Measurements from ENCODE around the gene GOLGA8S. TPM values are rescaled to one million over a fixed set of nuclear protein-coding genes. Genes with fewer than 3 reads are reported as not detected.
"Not testable (repeated sequence)": the region's sequence is repeated elsewhere in the genome, so short reads cannot be mapped to it uniquely, and the experiment has no call there.

The GOLGA8S gene
- total and polyA plus RNA-seq, 10 of the 15 experiments (the other 5 are each of a cell fraction or from before 2014, with no cell fraction given): 0.01 to 0.04 (median 0.03) TPM; not detected in 7

DNA sequence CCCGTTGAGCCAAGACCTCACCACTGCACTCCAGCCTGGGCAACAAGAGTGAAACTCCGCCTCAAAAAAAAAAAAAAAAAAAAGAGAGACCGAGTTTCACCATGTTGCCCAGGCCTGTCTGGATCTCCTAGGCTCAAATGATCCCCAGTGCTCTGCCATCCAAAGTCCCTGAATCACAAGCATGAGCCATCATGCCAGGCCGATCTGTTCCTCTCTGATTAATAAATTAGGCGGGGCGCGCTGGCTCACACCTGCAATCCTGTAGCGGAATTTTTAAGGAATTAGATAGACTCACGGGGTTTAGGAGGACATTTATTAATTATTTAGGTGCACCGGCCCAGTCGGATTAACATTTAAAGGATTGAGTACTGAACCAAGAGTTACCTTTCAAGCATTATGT is 19.7 kb downstream of the GOLGA8S start:
- H3K27ac ChIP-seq (ENCODE audit: control insufficient read depth, insufficient read depth); BruUV-seq (replicated peaks); H3K4me2 ChIP-seq (ENCODE audit: control insufficient read depth, insufficient read depth); H4K20me1 ChIP-seq (ENCODE audit: control insufficient read depth, insufficient read depth); H2AFZ ChIP-seq (ENCODE audit: control insufficient read depth, low read depth, low read length); POLR2A ChIA-PET; H3K9ac ChIP-seq (ENCODE audit: control insufficient read depth, insufficient read depth, low read length); ATAC-seq; H3K4me1 ChIP-seq (ENCODE audit: control insufficient read depth, insufficient read depth, low read length); FAIRE-seq; H3K9me3 ChIP-seq (replicated peaks; ENCODE audit: control insufficient read depth, insufficient read depth, low read length); DNase-seq (ENCODE audit: low read depth, low spot score); H3K79me2 ChIP-seq (ENCODE audit: control insufficient read depth, insufficient read depth, low read length); RAD21 ChIA-PET (ENCODE audit: unreplicated experiment); in situ Hi-C loops (cut with MboI); CTCF ChIA-PET; H3K27me3 ChIP-seq (replicated peaks in 1 of 2; ENCODE audit: control insufficient read depth in 2 of 2, insufficient read depth in 2 of 2, low read length in 1 of 2); H3K36me3 ChIP-seq (ENCODE audit: control insufficient read depth in 2 of 2, insufficient read depth in 2 of 2, low read length in 1 of 2); SMC1A ChIA-PET (ENCODE audit: uncharacterized antibody, unreplicated experiment); H3K4me3 ChIP-seq; intact Hi-C loops (cut with micrococcal nuclease; ENCODE audit: unreplicated experiment): not testable (repeated sequence)
- WGBS (ENCODE audit: insufficient coverage, insufficient replicate concordance, low lambda C conversion rate, missing lambda C conversion rate): 67% methylated on average over 9 of the region's 11 CpGs

DNA sequence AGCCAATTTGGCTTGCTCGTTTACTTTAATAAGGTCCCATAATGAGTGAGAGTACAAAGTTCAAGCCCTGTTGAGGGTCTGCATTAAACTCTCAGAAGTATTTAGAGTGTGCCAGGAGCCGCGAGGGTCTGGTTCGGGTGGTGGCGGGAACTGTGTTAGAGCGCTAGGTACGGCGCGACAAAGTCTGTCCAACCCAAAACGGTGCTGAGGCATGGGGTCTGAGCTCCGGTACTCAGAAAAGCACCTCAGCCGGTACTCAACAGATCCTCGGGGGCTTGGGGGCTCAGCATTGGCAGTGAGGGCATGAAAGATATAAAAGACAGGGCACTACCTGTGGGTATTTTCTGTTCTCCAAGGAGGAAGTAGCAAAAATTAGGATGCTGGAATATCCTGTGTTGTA is 24.4 kb downstream of the GOLGA8S start:
- H3K27ac ChIP-seq (ENCODE audit: control insufficient read depth, insufficient read depth); H3K4me2 ChIP-seq (ENCODE audit: control insufficient read depth, insufficient read depth); intact Hi-C loops (cut with micrococcal nuclease; ENCODE audit: unreplicated experiment); CTCF ChIA-PET; H3K9me3 ChIP-seq (replicated peaks; ENCODE audit: control insufficient read depth, insufficient read depth, low read length); SMC1A ChIA-PET (ENCODE audit: uncharacterized antibody, unreplicated experiment); H3K4me3 ChIP-seq; POLR2A ChIA-PET; H3K36me3 ChIP-seq (ENCODE audit: control insufficient read depth in 2 of 2, insufficient read depth in 2 of 2, low read length in 1 of 2); DNase-seq (ENCODE audit: low read depth, low spot score); RAD21 ChIA-PET (ENCODE audit: unreplicated experiment); FAIRE-seq; BruUV-seq (replicated peaks); H4K20me1 ChIP-seq (ENCODE audit: control insufficient read depth, insufficient read depth); H3K27me3 ChIP-seq (replicated peaks in 1 of 2; ENCODE audit: control insufficient read depth in 2 of 2, insufficient read depth in 2 of 2, low read length in 1 of 2); ATAC-seq; H3K79me2 ChIP-seq (ENCODE audit: control insufficient read depth, insufficient read depth, low read length); H3K9ac ChIP-seq (ENCODE audit: control insufficient read depth, insufficient read depth, low read length); H2AFZ ChIP-seq (ENCODE audit: control insufficient read depth, low read depth, low read length); H3K4me1 ChIP-seq (ENCODE audit: control insufficient read depth, insufficient read depth, low read length); in situ Hi-C loops (cut with MboI): not testable (repeated sequence)
- 52% methylated on average over 11 of the region's 13 CpGs for WGBS (ENCODE audit: insufficient coverage, insufficient replicate concordance, low lambda C conversion rate, missing lambda C conversion rate)

DNA sequence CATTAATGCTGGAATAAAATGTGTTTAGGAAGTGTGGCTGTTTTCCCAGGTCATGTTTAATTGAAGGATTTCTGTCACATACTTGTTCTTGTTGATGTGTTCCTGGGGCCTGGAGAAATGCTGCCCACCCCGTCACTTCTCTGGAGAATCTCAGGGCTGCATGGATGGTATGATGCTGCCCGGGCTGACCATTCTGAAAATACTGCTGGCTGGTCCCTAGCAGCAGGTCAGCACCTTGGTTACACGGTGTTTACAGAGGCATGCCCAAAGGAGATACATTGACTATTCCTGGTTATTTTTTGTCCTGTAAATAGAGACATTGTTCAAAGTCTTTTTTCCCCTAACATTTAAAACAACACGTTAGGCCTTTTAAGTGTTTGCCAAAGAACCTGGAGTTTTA is 26.2 kb downstream of the GOLGA8S start:
- H3K4me3 ChIP-seq; DNase-seq (ENCODE audit: low read depth, low spot score); H3K9ac ChIP-seq (ENCODE audit: control insufficient read depth, insufficient read depth, low read length); POLR2A ChIA-PET; H3K79me2 ChIP-seq (ENCODE audit: control insufficient read depth, insufficient read depth, low read length); H2AFZ ChIP-seq (ENCODE audit: control insufficient read depth, low read depth, low read length); BruUV-seq (replicated peaks); H3K4me2 ChIP-seq (ENCODE audit: control insufficient read depth, insufficient read depth); H3K4me1 ChIP-seq (ENCODE audit: control insufficient read depth, insufficient read depth, low read length); H4K20me1 ChIP-seq (ENCODE audit: control insufficient read depth, insufficient read depth); in situ Hi-C loops (cut with MboI); H3K9me3 ChIP-seq (replicated peaks; ENCODE audit: control insufficient read depth, insufficient read depth, low read length); FAIRE-seq; H3K27me3 ChIP-seq (replicated peaks in 1 of 2; ENCODE audit: control insufficient read depth in 2 of 2, insufficient read depth in 2 of 2, low read length in 1 of 2); H3K36me3 ChIP-seq (ENCODE audit: control insufficient read depth in 2 of 2, insufficient read depth in 2 of 2, low read length in 1 of 2); ATAC-seq; H3K27ac ChIP-seq (ENCODE audit: control insufficient read depth, insufficient read depth); RAD21 ChIA-PET (ENCODE audit: unreplicated experiment); SMC1A ChIA-PET (ENCODE audit: uncharacterized antibody, unreplicated experiment); CTCF ChIA-PET; intact Hi-C loops (cut with micrococcal nuclease; ENCODE audit: unreplicated experiment): not testable (repeated sequence)
- WGBS (ENCODE audit: insufficient coverage, insufficient replicate concordance, low lambda C conversion rate, missing lambda C conversion rate): 6% methylated on average over 4 of the region's 4 CpGs

DNA sequence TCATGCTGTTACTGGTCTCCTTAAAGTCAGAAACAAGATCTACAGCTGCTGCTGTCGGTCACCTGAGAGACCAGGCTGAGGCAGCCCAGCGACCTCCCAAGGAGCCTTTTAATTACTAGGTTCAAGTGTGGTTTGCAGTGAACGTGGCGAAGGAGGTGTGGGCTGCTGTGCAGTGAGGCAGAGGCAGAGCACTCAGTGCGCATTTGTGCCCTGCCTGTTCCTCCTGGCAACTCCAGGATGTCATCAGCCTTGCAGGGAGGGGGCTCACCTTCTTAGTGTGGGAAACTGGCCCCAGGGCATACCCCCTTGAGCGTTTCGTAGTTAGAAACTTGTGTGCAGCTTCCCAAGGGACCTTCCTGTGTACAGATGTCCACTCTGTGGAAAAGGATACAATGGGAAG is 26.6 kb downstream of the GOLGA8S start:
- in situ Hi-C loops (cut with MboI); H3K79me2 ChIP-seq (ENCODE audit: control insufficient read depth, insufficient read depth, low read length); H3K36me3 ChIP-seq (ENCODE audit: control insufficient read depth in 2 of 2, insufficient read depth in 2 of 2, low read length in 1 of 2); SMC1A ChIA-PET (ENCODE audit: uncharacterized antibody, unreplicated experiment); H4K20me1 ChIP-seq (ENCODE audit: control insufficient read depth, insufficient read depth); FAIRE-seq; H3K27me3 ChIP-seq (replicated peaks in 1 of 2; ENCODE audit: control insufficient read depth in 2 of 2, insufficient read depth in 2 of 2, low read length in 1 of 2); H3K27ac ChIP-seq (ENCODE audit: control insufficient read depth, insufficient read depth); BruUV-seq (replicated peaks); DNase-seq (ENCODE audit: low read depth, low spot score); H3K4me1 ChIP-seq (ENCODE audit: control insufficient read depth, insufficient read depth, low read length); CTCF ChIA-PET; RAD21 ChIA-PET (ENCODE audit: unreplicated experiment); H3K9ac ChIP-seq (ENCODE audit: control insufficient read depth, insufficient read depth, low read length); H3K9me3 ChIP-seq (replicated peaks; ENCODE audit: control insufficient read depth, insufficient read depth, low read length); intact Hi-C loops (cut with micrococcal nuclease; ENCODE audit: unreplicated experiment); H3K4me2 ChIP-seq (ENCODE audit: control insufficient read depth, insufficient read depth); H2AFZ ChIP-seq (ENCODE audit: control insufficient read depth, low read depth, low read length); H3K4me3 ChIP-seq; ATAC-seq; POLR2A ChIA-PET: not testable (repeated sequence)
- 10% methylated on average over 7 of the region's 7 CpGs for WGBS (ENCODE audit: insufficient coverage, insufficient replicate concordance, low lambda C conversion rate, missing lambda C conversion rate)
